Frontal cortex (tissue), 4 donors: ENCODE results near the gene TLL1. TPM values are rescaled to one million over a fixed set of nuclear protein-coding genes. Genes with fewer than 3 reads are reported as not detected.

Experiments
- DNase-seq, 2 donors: peaks; one replicate each; pipeline ENCODE4 v3.0.0; 2012; ENCODE audit warnings: low spot score in 2 of 2
- FAIRE-seq: peaks from 2 replicates; lab custom pipeline; 2012; peaks lifted over from hg19 to GRCh38; lab: Jason Lieb, UNC
- total RNA-seq: library from RNA; depleted of rRNA; stranded (reverse); fragments of >200 nt; gene quantifications from one replicate; pipeline ENCODE4 v1.2.3, GENCODE V29; 2014
- donor health status: control.
- donor health status: control.
- donor health status: control.

Gene TLL1
- total RNA-seq, 1 donor from 2014 or later: 2.9 TPM

GRCh38 chr4:166034965-166035364 is 161.9 kb downstream of the TLL1 start:
- DNase-seq (no peak), FAIRE-seq (no peak)

GRCh38 chr4:166039822-166040221 is 166.8 kb downstream of the TLL1 start:
- DNase-seq (no peak), FAIRE-seq (no peak)

- FAIRE-seq: no peak
- DNase-seq: no peak
Measured at GRCh38 chr4:166042510-166043055, 169.5 kb downstream of the TLL1 start.

GRCh38 chr4:166043801-166044200 is 170.8 kb downstream of the TLL1 start:
- FAIRE-seq (no peak), DNase-seq (no peak)

GRCh38 chr4:166044871-166045270 is 171.8 kb downstream of the TLL1 start:
- DNase-seq: no peak
- no peak for FAIRE-seq

GRCh38 chr4:166045457-166045856 is 172.4 kb downstream of the TLL1 start:
- no peak for FAIRE-seq
- no peak for DNase-seq

GRCh38 chr4:166049036-166049435 is 176.0 kb downstream of the TLL1 start:
- FAIRE-seq: no peak

GRCh38 chr4:166064721-166065120 is 191.7 kb downstream of the TLL1 start:
- FAIRE-seq: no peak

More at GRCh38 chr4:166049036-166049435, 176.0 kb downstream of the TLL1 start:
- no peak for DNase-seq

GRCh38 chr4:166065324-166065723 is 192.3 kb downstream of the TLL1 start:
- DNase-seq (no peak), FAIRE-seq (no peak)

More at GRCh38 chr4:166064721-166065120, 191.7 kb downstream of the TLL1 start:
- no peak for DNase-seq

- no peak for FAIRE-seq
- no peak for DNase-seq
Measured at GRCh38 chr4:166066936-166067335, 193.9 kb downstream of the TLL1 start.

GRCh38 chr4:166067915-166068314 is 194.9 kb downstream of the TLL1 start:
- no peak for FAIRE-seq

GRCh38 chr4:166073783-166074182 is 200.7 kb downstream of the TLL1 start:
- no peak for DNase-seq
- no peak for FAIRE-seq

More at GRCh38 chr4:166067915-166068314, 194.9 kb downstream of the TLL1 start:
- DNase-seq: no peak

- FAIRE-seq: no peak
- DNase-seq: no peak
Measured at GRCh38 chr4:166075599-166075998, 202.6 kb downstream of the TLL1 start.

- no peak for DNase-seq
Measured at GRCh38 chr4:166077782-166078181, 204.7 kb downstream of the TLL1 start.

GRCh38 chr4:166078383-166078782 is 205.3 kb downstream of the TLL1 start:
- DNase-seq (no peak), FAIRE-seq (no peak)

More at GRCh38 chr4:166077782-166078181, 204.7 kb downstream of the TLL1 start:
- FAIRE-seq: no peak

GRCh38 chr4:166078955-166079354 is 205.9 kb downstream of the TLL1 start:
- no peak for DNase-seq
- no peak for FAIRE-seq

- no peak for FAIRE-seq
- DNase-seq: no peak
Measured at GRCh38 chr4:166087569-166087968, 214.5 kb downstream of the TLL1 start.

- DNase-seq (no peak), FAIRE-seq (no peak)
Measured at GRCh38 chr4:166088576-166088975, 215.5 kb downstream of the TLL1 start.

- FAIRE-seq (no peak), DNase-seq (no peak)
Measured at GRCh38 chr4:166091146-166091545, 218.1 kb downstream of the TLL1 start.

GRCh38 chr4:166091912-166092510 is 219.0 kb downstream of the TLL1 start:
- peak; percentile 98 for FAIRE-seq
- peak in 1 of 2 donors; percentile 4 for DNase-seq

- DNase-seq (no peak), FAIRE-seq (no peak)
Measured at GRCh38 chr4:166092797-166093290, 219.8 kb downstream of the TLL1 start.

GRCh38 chr4:166104623-166105022 is 231.6 kb downstream of the TLL1 start:
- FAIRE-seq (no peak), DNase-seq (no peak)
